ENCODE data around the gene PGGHG.
"Not testable (repeated sequence)": the region's sequence is repeated elsewhere in the genome, so short reads cannot be mapped to it uniquely, and the experiment has no call there.

The PGGHG gene

DNA sequence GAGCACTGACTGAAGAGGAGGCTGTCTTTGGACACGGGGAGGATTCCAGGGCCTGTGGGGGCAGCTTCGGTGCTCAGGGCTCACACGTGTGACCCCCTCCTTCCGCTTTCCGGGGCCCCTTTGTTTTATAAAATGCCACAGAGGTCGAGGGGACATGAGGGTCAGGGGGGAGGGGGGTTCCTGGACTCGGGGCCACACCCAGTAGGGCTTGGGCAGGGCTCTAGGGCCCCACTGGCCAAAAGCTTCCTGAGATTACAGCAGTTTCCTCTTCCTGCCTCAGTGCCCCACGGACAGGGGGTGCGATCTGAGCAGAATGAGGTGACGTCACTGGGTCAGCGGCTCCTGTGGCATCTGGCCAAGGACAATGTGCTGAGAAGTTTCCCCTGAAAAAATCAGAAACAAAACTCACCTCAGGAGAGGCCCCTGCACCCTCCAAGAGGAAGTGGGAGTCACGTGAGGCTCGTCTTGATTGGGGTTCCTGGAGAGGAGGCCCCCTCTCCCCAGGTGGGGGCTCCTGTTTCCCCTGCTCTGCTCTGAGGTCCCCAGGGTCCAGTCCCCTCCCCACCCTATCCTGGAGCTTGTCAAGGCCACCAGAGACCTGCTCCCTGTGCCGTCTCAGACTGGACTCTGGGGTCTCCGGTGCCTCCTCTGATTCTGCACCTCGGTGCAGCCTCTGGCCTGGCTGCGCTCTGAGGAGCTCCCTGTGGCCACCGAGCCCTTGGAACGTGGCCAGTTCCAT is 38.1 kb downstream of the PGGHG start:
- Histone ChIP-seq H3K27me3 (ENCODE audit: control insufficient read depth, insufficient read depth, low read length) (no peaks in the 10 kb centered on the region), H3K9ac (ENCODE audit: low read depth, low read length) (peak overlapping the region; percentile 12), H3K4me1 (ENCODE audit: control insufficient read depth, insufficient read depth, low read length) (peaks cover 4% of the 10 kb centered on the region), H3K9me3 (ENCODE audit: control insufficient read depth, insufficient read depth, low read length) (no peaks in the 10 kb centered on the region), H3K36me3 (ENCODE audit: control insufficient read depth, insufficient read depth, low read length) (no peaks in the 10 kb centered on the region), H3K4me3 (ENCODE audit: low read depth, low read length) (no peak overlapping the region)

DNA sequence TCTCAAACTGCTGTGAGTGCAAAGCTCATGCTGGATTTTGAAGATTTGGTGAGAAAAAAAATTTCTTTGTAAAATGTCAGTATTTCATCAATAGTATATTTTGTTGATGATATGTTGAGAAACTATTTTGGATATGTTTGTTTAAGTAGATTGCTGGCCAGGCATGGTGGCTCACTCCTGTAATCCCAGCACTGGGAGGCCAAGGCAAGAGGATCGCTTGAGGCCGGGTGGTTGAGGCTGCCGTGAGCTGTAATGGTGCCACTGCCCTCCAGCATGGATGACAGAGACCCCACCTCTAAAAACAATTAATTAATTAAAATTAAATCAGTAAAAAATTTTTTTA is 38.6 kb downstream of the PGGHG start:
- no peak overlapping the region for H3K9ac ChIP-seq (ENCODE audit: low read depth, low read length)
- H3K4me3 ChIP-seq (ENCODE audit: low read depth, low read length): no peak overlapping the region
- H3K27me3 ChIP-seq (ENCODE audit: control insufficient read depth, insufficient read depth, low read length): no peaks in the 10 kb centered on the region
- H3K4me1 ChIP-seq (ENCODE audit: control insufficient read depth, insufficient read depth, low read length): peaks cover 4% of the 10 kb centered on the region
- H3K9me3 ChIP-seq (ENCODE audit: control insufficient read depth, insufficient read depth, low read length): no peaks in the 10 kb centered on the region
- H3K36me3 ChIP-seq (ENCODE audit: control insufficient read depth, insufficient read depth, low read length): no peaks in the 10 kb centered on the region

DNA sequence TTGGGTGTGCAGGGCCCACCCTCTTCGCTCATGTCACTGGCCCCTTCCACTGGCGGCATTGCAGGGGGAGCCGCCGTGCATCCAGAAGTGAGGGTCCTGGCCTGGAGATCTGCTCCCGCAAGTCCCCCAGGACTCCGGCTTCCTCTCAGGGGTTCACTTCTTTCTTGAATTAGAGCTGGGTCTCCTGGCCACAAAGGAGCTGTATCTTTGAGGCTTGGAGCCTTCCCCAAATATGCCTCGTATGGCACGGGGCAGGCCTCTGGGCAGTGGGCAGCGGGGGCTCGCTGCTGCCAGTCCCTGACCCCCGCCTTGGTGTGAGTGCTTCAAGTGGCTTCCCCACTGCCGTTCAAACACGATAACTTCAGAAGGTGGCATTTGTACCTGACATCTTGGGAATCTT is 39.1 kb downstream of the PGGHG start:
- Histone ChIP-seq H3K4me3 (ENCODE audit: low read depth, low read length) (no peak overlapping the region), H3K36me3 (ENCODE audit: control insufficient read depth, insufficient read depth, low read length) (peaks cover 2% of the 10 kb centered on the region), H3K4me1 (ENCODE audit: control insufficient read depth, insufficient read depth, low read length) (peaks cover 4% of the 10 kb centered on the region), H3K9ac (ENCODE audit: low read depth, low read length) (no peak overlapping the region), H3K27me3 (ENCODE audit: control insufficient read depth, insufficient read depth, low read length) (no peaks in the 10 kb centered on the region), H3K9me3 (ENCODE audit: control insufficient read depth, insufficient read depth, low read length) (peaks cover 2% of the 10 kb centered on the region)

DNA sequence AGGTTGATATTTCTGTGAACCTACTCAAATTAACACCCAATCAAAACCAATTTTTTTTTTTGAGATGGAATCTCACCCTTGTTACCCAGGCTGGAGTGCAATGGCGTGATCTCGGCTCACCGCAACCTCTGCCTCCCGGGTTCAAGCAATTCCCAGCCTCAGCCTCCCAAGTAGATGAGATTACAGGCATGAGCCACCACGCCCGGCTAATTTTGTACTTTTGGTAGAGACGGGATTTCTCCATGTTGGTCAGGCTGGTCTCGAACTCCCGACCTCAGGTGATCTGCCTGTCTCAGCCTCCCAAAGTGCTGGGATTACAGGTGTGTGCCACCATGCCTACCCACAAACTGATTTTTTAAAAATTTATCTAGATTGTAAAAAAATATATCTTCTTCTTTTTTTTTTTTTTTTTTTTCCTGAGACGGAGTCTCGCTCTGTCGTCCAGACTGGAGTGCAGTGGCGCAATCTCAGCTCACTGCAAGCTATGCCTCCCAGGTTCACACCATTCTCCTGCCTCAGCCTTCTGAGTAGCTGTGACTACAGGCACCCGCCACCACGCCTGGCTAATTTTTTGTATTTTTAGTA is 39.7 kb downstream of the PGGHG start:
- H3K36me3 ChIP-seq (ENCODE audit: control insufficient read depth, insufficient read depth, low read length); H3K4me3 ChIP-seq (ENCODE audit: low read depth, low read length); H3K9me3 ChIP-seq (ENCODE audit: control insufficient read depth, insufficient read depth, low read length); H3K9ac ChIP-seq (ENCODE audit: low read depth, low read length); H3K27me3 ChIP-seq (ENCODE audit: control insufficient read depth, insufficient read depth, low read length); H3K4me1 ChIP-seq (ENCODE audit: control insufficient read depth, insufficient read depth, low read length): not testable (repeated sequence)

DNA sequence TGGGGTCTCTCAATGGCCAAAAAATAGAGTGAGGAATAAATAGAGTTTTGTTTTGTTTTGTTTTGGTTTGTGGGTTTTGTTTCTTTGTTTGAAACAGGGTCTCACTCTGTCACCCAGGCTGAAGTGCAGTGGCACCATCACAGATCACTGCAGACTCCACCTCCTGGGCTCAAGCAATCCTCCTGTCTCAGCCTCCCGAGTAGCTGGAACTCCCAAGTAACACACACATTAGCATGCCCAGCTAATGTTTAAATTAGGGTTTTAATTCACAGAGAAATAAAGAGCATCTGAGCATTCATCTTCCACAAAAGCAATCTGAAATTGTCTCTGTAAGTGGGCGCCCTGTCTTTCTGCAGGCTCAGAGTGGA is 40.9 kb downstream of the PGGHG start:
- Histone ChIP-seq H3K9ac (ENCODE audit: low read depth, low read length) (no peak overlapping the region), H3K9me3 (ENCODE audit: control insufficient read depth, insufficient read depth, low read length) (peaks cover 4% of the 10 kb centered on the region), H3K4me3 (ENCODE audit: low read depth, low read length) (no peak overlapping the region), H3K4me1 (ENCODE audit: control insufficient read depth, insufficient read depth, low read length) (peaks cover 8% of the 10 kb centered on the region), H3K36me3 (ENCODE audit: control insufficient read depth, insufficient read depth, low read length) (peaks cover 4% of the 10 kb centered on the region), H3K27me3 (ENCODE audit: control insufficient read depth, insufficient read depth, low read length) (no peaks in the 10 kb centered on the region)

DNA sequence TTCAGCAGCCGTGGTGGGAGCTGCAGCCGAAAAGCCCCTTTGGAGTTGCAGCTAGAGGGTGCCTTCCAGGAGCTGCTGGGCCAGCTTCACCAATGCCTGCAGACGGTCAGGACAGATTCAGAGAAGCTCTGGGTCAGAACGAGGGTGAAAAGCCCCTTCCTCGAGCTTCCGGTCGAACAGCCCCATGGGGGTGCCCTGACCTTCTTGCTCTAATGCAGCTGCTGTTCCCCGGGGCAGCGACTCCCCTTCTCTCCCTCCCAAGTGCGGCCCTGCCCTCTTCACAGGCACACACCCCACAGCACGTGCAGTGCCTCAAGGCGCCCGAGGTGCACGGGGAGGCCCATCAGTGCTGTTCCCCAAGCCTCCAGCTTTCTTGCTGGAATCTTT is 41.4 kb downstream of the PGGHG start:
- H3K27me3 ChIP-seq (ENCODE audit: control insufficient read depth, insufficient read depth, low read length): no peaks in the 10 kb centered on the region
- H3K4me3 ChIP-seq (ENCODE audit: low read depth, low read length): no peak overlapping the region
- no peak overlapping the region for H3K9ac ChIP-seq (ENCODE audit: low read depth, low read length)
- peaks cover 9% of the 10 kb centered on the region for H3K4me1 ChIP-seq (ENCODE audit: control insufficient read depth, insufficient read depth, low read length)
- peaks cover 4% of the 10 kb centered on the region for H3K36me3 ChIP-seq (ENCODE audit: control insufficient read depth, insufficient read depth, low read length)
- peaks cover 4% of the 10 kb centered on the region for H3K9me3 ChIP-seq (ENCODE audit: control insufficient read depth, insufficient read depth, low read length)

DNA sequence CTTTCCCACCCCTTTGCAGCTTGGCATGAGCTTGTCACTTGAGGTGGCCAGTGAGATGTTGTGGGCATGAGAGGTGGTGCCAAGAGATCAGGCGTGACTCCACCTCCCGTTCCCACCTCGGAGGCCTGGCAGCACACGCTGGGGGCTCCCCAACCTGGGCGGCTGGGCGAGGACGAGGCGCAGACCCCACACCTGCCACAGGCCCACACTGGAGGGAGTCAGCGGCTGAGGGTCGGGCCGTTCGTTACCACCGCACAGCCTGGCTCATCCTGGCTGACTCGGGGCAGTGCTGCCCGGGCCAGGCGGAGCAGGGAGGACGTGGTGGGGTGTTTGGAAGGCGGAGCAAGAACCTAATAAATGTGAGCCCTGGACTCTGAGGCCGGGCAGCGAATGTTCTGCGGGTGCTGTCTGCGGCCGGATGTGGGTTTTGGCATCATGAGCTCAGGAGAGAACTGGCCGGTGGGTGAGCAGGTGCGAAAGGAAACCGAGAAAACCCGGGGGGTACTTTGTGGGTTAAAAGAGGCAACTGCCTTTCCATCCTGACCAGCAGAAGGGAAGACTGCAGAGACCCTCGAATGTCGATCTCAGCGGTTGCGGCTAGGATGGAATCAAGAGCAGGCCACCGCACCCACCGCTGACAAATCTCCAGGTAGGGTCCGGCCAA is 41.9 kb downstream of the PGGHG start:
- no peak overlapping the region for H3K9ac ChIP-seq (ENCODE audit: low read depth, low read length)
- peaks cover 14% of the 10 kb centered on the region for H3K4me1 ChIP-seq (ENCODE audit: control insufficient read depth, insufficient read depth, low read length)
- no peak overlapping the region for H3K4me3 ChIP-seq (ENCODE audit: low read depth, low read length)
- H3K36me3 ChIP-seq (ENCODE audit: control insufficient read depth, insufficient read depth, low read length): peaks cover 4% of the 10 kb centered on the region
- H3K9me3 ChIP-seq (ENCODE audit: control insufficient read depth, insufficient read depth, low read length): peaks cover 4% of the 10 kb centered on the region
- no peaks in the 10 kb centered on the region for H3K27me3 ChIP-seq (ENCODE audit: control insufficient read depth, insufficient read depth, low read length)

DNA sequence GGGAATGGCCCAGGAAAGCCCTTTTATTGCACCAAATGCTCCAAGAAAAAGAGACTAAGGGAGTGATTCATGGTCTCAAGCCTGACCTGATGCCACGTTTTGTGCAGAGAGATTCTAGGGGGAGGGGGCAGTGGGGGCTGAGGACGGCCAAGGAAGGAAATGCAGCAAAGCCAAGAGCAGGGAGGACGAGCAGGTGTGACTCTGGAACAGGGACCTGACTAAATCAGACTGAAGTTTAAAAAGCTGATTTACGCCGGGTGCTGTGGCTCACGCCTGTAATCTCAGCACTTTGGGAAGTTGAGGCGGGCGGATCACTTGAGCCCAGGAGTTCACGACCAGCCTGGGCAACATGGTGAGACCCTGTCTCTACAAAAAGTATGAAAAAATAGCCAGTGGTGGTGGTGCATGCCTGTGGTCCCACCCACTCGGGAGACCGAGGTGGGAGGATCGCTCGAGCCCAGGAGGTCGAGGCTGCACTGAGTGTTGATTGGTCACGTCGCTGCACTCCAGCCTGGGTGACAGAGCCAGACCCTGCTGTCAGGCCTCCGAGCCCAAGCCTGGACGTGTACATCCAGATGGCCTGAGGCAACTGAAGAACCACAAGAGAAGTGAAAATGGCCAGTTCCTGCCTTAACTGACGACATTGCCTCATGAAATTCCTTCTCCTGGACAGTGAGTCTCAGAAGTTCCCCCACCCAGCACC is 42.6 kb downstream of the PGGHG start:
- peaks cover 20% of the 10 kb centered on the region for H3K4me1 ChIP-seq (ENCODE audit: control insufficient read depth, insufficient read depth, low read length)
- no peak overlapping the region for H3K9ac ChIP-seq (ENCODE audit: low read depth, low read length)
- peaks cover 4% of the 10 kb centered on the region for H3K9me3 ChIP-seq (ENCODE audit: control insufficient read depth, insufficient read depth, low read length)
- peaks cover 4% of the 10 kb centered on the region for H3K36me3 ChIP-seq (ENCODE audit: control insufficient read depth, insufficient read depth, low read length)
- no peak overlapping the region for H3K4me3 ChIP-seq (ENCODE audit: low read depth, low read length)
- H3K27me3 ChIP-seq (ENCODE audit: control insufficient read depth, insufficient read depth, low read length): no peaks in the 10 kb centered on the region

DNA sequence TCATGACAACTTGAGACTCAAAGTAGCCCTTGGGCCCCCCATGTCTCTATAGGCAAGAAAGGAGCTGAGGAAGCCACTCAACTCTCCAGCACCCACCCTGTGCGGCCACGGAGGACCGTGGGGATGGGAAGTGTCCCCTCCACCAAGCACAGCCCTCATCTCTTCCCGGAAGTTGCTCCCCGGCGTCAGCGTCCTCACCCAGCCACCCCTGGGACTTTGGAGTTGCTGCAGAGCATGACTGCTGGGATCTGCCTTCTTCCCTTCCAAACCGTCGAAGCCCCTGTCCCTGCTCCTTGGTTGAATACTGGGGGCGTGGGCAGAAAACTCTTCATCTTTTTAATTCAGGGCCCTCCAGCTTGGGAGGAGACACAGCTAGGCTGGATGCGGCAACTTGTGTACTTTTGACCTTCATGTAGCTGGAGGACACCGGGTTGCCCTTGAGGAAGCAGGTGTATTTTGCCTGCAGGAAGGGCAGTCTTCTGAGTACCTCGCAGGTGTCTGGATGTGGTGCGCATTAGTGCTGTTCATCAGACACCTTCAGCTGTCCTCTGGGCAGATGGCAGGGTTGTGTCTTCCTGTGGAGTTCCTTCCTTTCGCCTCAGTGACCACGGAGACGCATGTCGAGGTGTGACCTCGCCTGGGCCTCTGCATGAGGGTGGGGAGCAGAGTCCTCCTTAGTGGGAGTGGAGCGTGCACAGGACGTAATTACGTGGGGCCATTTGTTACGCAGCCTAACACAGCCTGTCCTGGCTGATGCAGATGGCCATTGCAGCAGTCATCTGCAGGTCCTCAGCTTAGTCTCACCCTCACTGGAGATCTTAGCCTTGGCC is 43.9 kb downstream of the PGGHG start:
- peaks cover 4% of the 10 kb centered on the region for H3K36me3 ChIP-seq (ENCODE audit: control insufficient read depth, insufficient read depth, low read length)
- H3K27me3 ChIP-seq (ENCODE audit: control insufficient read depth, insufficient read depth, low read length): no peaks in the 10 kb centered on the region
- H3K4me3 ChIP-seq (ENCODE audit: low read depth, low read length): peak overlapping the region; percentile 5
- peaks cover 22% of the 10 kb centered on the region for H3K4me1 ChIP-seq (ENCODE audit: control insufficient read depth, insufficient read depth, low read length)
- no peak overlapping the region for H3K9ac ChIP-seq (ENCODE audit: low read depth, low read length)
- peaks cover 4% of the 10 kb centered on the region for H3K9me3 ChIP-seq (ENCODE audit: control insufficient read depth, insufficient read depth, low read length)

DNA sequence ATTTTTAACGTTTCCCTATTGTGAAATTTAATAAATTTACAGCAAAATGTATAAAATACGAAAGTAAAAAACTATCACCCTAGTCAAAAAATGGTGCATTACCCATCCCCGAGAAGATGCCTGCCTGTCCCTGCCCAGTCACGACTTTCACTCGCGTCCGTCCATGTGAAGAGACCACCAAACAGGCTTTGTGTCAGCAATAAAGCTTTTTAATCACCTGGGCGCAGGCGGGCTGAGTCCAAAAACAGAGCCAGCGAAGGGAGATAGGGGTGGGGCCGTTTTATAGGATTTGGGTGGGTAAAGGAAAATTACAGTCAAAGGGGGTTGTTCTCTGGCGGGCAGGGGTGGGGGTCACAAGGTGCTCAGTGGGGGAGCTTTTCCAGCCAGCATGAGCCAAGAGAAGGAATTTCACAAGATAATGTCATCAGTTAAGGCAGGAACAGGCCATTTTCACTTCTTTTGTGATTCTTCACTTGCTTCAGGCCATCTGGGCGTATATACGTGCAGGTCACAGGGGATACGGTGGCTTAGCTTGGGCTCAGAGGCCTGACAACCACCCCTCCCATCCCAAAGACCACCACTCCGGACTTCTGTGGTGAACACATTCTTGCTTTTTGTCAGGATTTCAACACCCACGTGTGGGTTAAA is 44.8 kb downstream of the PGGHG start:
- peak overlapping the region; percentile 9 for H3K4me3 ChIP-seq (ENCODE audit: low read depth, low read length)
- H3K9me3 ChIP-seq (ENCODE audit: control insufficient read depth, insufficient read depth, low read length); H3K36me3 ChIP-seq (ENCODE audit: control insufficient read depth, insufficient read depth, low read length); H3K27me3 ChIP-seq (ENCODE audit: control insufficient read depth, insufficient read depth, low read length): not testable (repeated sequence)
- H3K9ac ChIP-seq (ENCODE audit: low read depth, low read length): peak overlapping the region; percentile 63
- H3K4me1 ChIP-seq (ENCODE audit: control insufficient read depth, insufficient read depth, low read length): peaks cover 22% of the 10 kb centered on the region
